MM.1S (cell line): ENCODE data around the gene MRPS23.

ENCODE experiments used
- DNase-seq: peaks from one replicate; pipeline ENCODE4 v3.0.0-alpha.2; 2015
- H2AFZ ChIP-seq: fragments of 300-600 bp; sonication (generic); 2 replicates; pipeline ENCODE4 v1.6.0; 2016; ENCODE audit warnings: antibody characterized with exemption, low read length
- H3F3A ChIP-seq: fragments of 300-600 bp; sonication (generic); 2 replicates; pipeline ENCODE4 v1.6.1; 2016; ENCODE audit warnings: mild to moderate bottlenecking, antibody characterized with exemption, low read length, moderate library complexity, mixed read lengths; ENCODE audit not compliant: insufficient read depth
- H3K27ac ChIP-seq: fragments of 300-600 bp; sonication (generic); 2 replicates; pipeline ENCODE4 v1.5.1; 2016; ENCODE audit warnings: mild to moderate bottlenecking, low read length
- H3K27me3 ChIP-seq: fragments of 300-600 bp; sonication (generic); replicated peaks from 2 replicates; pipeline ENCODE4 v1.6.0; 2016; ENCODE audit warnings: low read length; ENCODE audit not compliant: insufficient read depth
- H3K36me3 ChIP-seq: fragments of 300-600 bp; sonication (generic); replicated peaks from 2 replicates; pipeline ENCODE4 v1.6.1; 2016; ENCODE audit warnings: mild to moderate bottlenecking, low read length, mixed read lengths; ENCODE audit not compliant: insufficient read depth
- H3K4me1 ChIP-seq: fragments of 300-600 bp; sonication (generic); 2 replicates; pipeline ENCODE4 v1.6.1; 2016; ENCODE audit warnings: low read length, mixed read lengths
- H3K4me2 ChIP-seq: fragments of 300-600 bp; sonication (generic); 2 replicates; pipeline ENCODE4 v1.6.0; 2016; ENCODE audit warnings: low read depth, low read length
- H3K4me3 ChIP-seq: fragments of 300-600 bp; sonication (generic); 2 replicates; pipeline ENCODE4 v1.5.1; 2016; ENCODE audit warnings: low read length, mixed read lengths
- H3K79me2 ChIP-seq: fragments of 300-600 bp; sonication (generic); 2 replicates; pipeline ENCODE4 v1.6.1; 2016; ENCODE audit warnings: mixed run types, low read length, mixed read lengths
- H3K9ac ChIP-seq: fragments of 300-600 bp; sonication (generic); 2 replicates; pipeline ENCODE4 v1.6.1; 2016; ENCODE audit warnings: low read length, mixed read lengths
- H3K9me2 ChIP-seq: fragments of 300-600 bp; sonication (generic); replicated peaks from 2 replicates; pipeline ENCODE4 v1.6.1; 2016; ENCODE audit warnings: mild to moderate bottlenecking, low read length, mixed read lengths; ENCODE audit not compliant: insufficient read depth
- H3K9me3 ChIP-seq: fragments of 300-600 bp; sonication (generic); replicated peaks from 2 replicates; pipeline ENCODE4 v1.6.1; 2016; ENCODE audit warnings: mild to moderate bottlenecking, low read length, mixed read lengths; ENCODE audit not compliant: insufficient read depth
- H4K20me1 ChIP-seq: fragments of 300-600 bp; sonication (generic); 2 replicates; pipeline ENCODE4 v1.6.1; 2016; ENCODE audit warnings: mild to moderate bottlenecking, low read length, moderate library complexity, mixed read lengths; ENCODE audit not compliant: insufficient read depth
- EZH2 ChIP-seq: fragments of 300-600 bp; sonication (generic); optimal IDR thresholded peaks from 2 replicates; pipeline ENCODE3; 2017; ENCODE audit warnings: low read depth, mild to moderate bottlenecking, antibody characterized with exemption, low read length, mixed read lengths
- EZH2phosphoT487 ChIP-seq: fragments of 300-600 bp; sonication (generic); IDR thresholded peaks from 2 replicates; pipeline ENCODE4 v1.6.1; 2018; ENCODE audit warnings: antibody characterized with exemption, low read length
- TF ChIP-seq, protein P1 (sequence below): fragments of 300-600 bp; sonication (generic); IDR thresholded peaks from 2 replicates; pipeline ENCODE4 v1.5.1; 2016; ENCODE audit warnings: antibody characterized with exemption, low read length, mixed read lengths

MRPS23 gene

GRCh38 chr17:57868007-57868909 lies 18.4 kb upstream of the MRPS23 start:
- Histone ChIP-seq H3K4me2 (no peak overlapping the region), H3K36me3 (no peaks in the 10 kb centered on the region), H2AFZ (no peak overlapping the region), H3K4me1 (peaks cover 10% of the 10 kb centered on the region), H3K27ac (no peak overlapping the region), H4K20me1 (no peaks in the 10 kb centered on the region), H3K79me2 (no peaks in the 10 kb centered on the region), H3K9me3 (no peaks in the 10 kb centered on the region), H3F3A (no peaks in the 10 kb centered on the region), H3K9me2 (no peaks in the 10 kb centered on the region), H3K27me3 (peaks cover 10% of the 10 kb centered on the region), H3K4me3 (no peak overlapping the region), H3K9ac (no peak overlapping the region)
- TF ChIP-seq, protein P1, sequence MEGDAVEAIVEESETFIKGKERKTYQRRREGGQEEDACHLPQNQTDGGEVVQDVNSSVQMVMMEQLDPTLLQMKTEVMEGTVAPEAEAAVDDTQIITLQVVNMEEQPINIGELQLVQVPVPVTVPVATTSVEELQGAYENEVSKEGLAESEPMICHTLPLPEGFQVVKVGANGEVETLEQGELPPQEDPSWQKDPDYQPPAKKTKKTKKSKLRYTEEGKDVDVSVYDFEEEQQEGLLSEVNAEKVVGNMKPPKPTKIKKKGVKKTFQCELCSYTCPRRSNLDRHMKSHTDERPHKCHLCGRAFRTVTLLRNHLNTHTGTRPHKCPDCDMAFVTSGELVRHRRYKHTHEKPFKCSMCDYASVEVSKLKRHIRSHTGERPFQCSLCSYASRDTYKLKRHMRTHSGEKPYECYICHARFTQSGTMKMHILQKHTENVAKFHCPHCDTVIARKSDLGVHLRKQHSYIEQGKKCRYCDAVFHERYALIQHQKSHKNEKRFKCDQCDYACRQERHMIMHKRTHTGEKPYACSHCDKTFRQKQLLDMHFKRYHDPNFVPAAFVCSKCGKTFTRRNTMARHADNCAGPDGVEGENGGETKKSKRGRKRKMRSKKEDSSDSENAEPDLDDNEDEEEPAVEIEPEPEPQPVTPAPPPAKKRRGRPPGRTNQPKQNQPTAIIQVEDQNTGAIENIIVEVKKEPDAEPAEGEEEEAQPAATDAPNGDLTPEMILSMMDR = peak; percentile 22
- no peak for TF ChIP-seq EZH2phosphoT487
- DNase-seq = peak; percentile 39

DNA sequence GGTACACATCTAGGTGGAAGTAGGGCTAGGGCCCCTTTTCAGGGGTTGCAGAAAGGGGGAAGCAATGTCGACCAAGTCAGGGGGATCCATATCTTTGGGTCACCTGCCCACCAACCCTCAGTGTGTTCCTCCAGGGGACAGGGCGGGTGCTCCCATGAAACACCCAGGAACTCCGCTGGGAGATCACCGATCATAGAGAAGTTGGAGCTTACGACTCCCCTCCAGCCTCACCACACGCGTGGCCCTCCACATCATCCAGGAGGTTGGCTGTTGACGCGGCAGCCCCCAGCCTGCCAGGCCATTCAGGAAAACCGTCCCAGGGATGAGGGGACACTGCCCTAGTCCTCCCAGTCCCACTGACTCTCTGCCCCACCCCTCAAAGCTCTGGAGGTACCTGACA lies 17.3 kb upstream of the MRPS23 start:
- Histone ChIP-seq H3K27me3 (peaks cover 21% of the 10 kb centered on the region), H3K4me2 (no peak overlapping the region), H3K4me3 (no peak overlapping the region), H4K20me1 (no peaks in the 10 kb centered on the region), H3K79me2 (no peaks in the 10 kb centered on the region), H3K36me3 (no peaks in the 10 kb centered on the region), H2AFZ (no peak overlapping the region), H3K27ac (no peak overlapping the region), H3K4me1 (peaks cover 9% of the 10 kb centered on the region; the same call in 1 of the 2 replicates), H3F3A (no peaks in the 10 kb centered on the region), H3K9me2 (no peaks in the 10 kb centered on the region), H3K9me3 (no peaks in the 10 kb centered on the region), H3K9ac (no peak overlapping the region)
- TF ChIP-seq, protein P1 = no peak
- TF ChIP-seq EZH2phosphoT487 = no peak
- no peak for TF ChIP-seq EZH2
- DNase-seq = no peak

DNA sequence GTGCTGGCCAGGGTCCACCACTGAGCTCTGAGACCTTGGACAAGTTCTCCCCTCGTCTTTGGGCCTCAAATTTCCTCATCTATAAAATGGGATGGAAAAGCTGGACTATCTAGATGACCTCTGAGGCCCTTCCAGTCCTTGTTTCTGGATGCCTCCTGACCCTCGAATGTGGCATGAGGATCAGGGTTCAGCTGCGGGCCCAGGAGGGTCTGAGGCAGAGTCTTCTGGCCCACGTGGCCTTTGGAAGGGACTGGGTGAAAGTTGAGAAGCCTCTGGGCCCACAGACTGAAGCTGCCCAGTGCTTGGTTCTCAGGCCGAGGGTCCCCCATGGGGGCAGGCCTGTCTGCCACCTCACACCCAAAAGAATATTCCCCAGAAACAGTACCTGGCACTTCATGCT lies 16.9 kb upstream of the MRPS23 start:
- Histone ChIP-seq H3K4me3 (no peak overlapping the region), H3K9me2 (no peaks in the 10 kb centered on the region), H4K20me1 (no peaks in the 10 kb centered on the region), H3K36me3 (no peaks in the 10 kb centered on the region), H3K79me2 (no peaks in the 10 kb centered on the region), H3K4me1 (peaks cover 9% of the 10 kb centered on the region; the same call in 1 of the 2 replicates), H3K4me2 (no peak overlapping the region), H2AFZ (no peak overlapping the region), H3K9ac (no peak overlapping the region), H3K9me3 (no peaks in the 10 kb centered on the region), H3K27me3 (peaks cover 25% of the 10 kb centered on the region), H3K27ac (no peak overlapping the region), H3F3A (no peaks in the 10 kb centered on the region)
- DNase-seq = no peak
- TF ChIP-seq EZH2phosphoT487 = no peak
- no peak for TF ChIP-seq EZH2
- TF ChIP-seq, protein P1 = no peak
